ENCODE measurements around the gene HEATR9.
A peak's percentile ranks its signal among the peaks of the same experiment; 100 is the strongest.

The HEATR9 gene

GRCh38 chr17:35864853-35865252, 3.8 kb downstream of the HEATR9 start:
- no peak for DNase-seq

DNA sequence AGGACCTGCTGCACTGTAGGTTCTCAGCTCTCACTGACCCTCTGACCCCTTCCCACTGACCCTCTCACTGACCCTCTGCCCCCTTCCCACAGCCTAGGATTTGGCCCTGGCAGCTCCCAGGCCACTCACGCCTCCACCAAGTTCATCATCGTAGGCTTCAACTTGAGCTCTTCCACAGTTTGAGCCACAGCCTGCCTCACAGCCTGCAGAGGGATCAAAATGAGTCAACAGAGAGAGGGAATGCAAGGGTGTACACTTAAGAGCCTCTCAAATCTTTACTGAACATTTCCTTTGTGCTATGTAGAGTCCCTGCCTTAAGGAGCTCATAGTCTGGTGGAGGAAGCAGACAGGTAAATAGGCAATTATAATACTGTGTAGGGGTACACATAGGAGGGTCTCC, 12.1 kb downstream of the HEATR9 start:
- no peak for DNase-seq

DNA sequence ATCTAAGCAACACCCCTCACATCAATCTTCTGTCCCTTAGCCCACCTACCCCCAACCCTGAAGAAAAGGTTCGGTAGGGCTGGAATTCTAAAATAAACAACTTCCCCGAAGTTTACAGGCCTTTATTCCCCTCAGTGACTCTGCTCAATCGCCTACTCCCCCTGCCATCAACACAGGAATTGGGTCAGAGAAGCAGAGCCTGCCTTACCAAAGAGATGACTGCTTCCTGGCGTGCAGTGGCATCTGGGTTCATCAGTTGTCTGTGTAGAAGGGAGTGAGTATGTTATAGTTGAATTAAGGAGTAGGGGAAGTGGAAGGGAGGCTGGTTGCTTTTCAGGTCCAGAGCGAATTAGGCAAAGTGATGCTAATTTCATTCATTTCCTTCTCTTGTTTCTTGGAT, 12.7 kb downstream of the HEATR9 start:
- DNase-seq: no peak

DNA sequence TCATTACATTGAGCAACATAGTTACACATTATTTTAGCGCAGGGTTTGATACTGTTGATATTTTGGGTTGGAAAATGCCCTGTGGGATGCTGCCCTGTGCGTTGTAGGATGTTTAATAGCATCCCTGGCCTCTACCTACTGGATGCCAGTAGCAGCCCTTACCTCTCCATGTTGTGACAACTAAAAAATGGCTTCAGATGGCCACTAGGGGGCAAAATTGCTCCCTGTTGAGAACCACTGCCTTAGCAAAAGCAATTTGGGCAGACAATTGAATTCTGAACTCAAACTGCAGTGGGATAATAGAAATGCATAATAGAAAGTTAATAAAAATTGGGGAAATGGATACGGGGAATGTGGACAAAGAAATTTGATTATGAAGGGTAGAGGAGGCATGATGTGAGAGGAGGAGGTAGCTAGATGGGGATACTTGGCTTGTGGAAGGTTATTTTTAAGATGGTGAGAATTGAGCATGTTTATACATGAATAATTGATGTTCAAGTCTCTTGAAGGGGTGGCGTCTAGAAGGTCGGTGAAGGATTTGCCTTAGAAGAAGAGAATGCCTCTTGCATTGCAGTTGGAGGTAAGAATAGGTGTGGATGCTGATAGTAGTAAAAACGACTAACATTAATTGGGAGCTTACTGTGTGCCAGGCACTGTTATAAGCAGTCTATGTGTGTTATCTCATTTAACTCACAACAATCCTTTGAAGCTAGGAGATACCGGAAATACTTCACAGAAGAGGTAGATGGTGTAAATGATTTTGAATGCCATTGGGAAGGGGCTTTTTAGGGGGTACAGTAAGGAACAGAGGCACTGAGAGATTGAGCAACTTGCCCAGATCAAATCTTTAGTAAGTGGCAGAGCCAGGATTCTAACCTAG, 19.0 kb downstream of the HEATR9 start:
- peak; percentile 41 for DNase-seq

DNA sequence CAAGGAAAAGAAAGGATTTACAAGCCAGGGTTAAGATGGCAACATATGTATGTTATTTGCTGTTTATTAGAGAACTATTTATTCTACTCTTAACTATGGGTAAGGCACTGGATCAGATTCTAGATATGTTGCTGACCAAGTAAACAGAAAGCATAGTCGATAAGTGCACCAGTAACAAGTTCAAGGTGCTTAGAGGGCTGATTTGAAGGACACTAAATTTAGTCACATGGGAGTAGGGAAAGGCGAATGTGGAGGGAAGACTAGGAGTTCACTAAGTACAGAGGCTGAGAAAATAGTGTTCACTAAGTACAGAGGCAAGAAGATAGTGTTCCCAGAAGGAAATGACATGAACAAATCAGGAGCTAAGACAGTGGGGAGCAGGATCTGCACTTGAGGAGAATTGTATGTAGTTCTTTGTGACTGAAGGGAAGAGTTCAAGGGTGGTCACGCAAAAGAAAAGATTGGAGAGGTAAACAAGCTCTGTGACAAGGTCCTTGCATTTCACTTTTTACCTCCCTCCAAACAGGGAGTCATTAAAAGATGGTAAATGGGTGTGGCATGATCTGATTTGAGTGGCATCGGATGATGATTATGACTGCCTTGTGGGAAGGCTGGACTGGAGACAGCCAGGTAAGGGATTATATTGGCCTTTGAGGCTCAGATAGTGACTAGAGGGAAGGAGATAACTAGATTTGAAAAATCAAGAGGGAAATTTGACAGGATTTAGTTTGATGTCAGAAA, 20.9 kb downstream of the HEATR9 start:
- no peak for DNase-seq

GRCh38 chr17:35847006-35847405, 21.7 kb downstream of the HEATR9 start:
- DNase-seq: no peak

- DNase-seq: no peak
These were observed 22.5 kb downstream of the HEATR9 start for GRCh38 chr17:35846055-35846809.

- no peak for DNase-seq
These were observed 24.1 kb downstream of the HEATR9 start for GRCh38 chr17:35844547-35844946.

DNA sequence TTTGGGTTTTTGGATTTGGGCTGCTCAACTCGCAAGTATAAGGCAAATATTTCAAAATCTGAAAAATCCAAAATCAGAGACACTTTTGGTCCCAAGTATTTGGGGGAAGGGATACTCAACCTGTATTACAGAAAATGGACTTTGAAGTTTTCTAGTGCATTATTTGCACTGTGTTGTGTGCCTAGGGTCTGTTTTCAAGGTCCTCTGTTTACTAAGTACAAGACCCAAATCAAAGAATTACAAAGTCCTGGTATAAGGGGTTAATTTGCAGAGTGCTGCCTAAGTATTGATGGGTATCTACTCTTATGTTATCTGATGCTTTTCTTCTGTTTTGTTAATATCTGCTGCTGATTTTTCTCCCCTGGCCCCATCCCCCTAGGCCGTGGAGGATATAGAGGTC, 25.0 kb downstream of the HEATR9 start:
- DNase-seq: no peak

DNA sequence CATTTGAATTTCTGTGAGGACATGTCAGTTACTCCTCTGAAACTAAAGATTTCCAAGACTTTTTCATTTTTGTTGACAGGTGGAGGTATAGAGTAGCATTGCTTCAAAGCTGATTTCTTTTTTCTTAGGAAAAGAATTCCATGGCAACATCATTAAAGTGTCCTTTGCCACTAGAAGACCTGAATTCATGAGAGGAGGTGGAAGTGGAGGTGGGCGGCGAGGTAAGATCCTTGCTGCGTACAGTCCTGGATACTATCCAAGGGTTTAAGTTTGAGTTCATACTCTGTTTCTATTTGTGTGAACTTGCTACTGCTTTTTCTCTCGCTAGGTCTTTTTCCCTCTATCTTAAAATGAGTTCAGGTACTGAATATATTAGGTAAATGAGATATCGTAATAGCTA, 26.5 kb downstream of the HEATR9 start:
- DNase-seq: no peak

GRCh38 chr17:35841505-35841904, 27.2 kb downstream of the HEATR9 start:
- no peak for DNase-seq

- DNase-seq: no peak
These were observed 27.6 kb downstream of the HEATR9 start for GRCh38 chr17:35841101-35841500.

GRCh38 chr17:35825206-35825605, 43.5 kb downstream of the HEATR9 start:
- DNase-seq: no peak

- no peak for DNase-seq
These were observed 47.4 kb downstream of the HEATR9 start for GRCh38 chr17:35821308-35821707.

DNA sequence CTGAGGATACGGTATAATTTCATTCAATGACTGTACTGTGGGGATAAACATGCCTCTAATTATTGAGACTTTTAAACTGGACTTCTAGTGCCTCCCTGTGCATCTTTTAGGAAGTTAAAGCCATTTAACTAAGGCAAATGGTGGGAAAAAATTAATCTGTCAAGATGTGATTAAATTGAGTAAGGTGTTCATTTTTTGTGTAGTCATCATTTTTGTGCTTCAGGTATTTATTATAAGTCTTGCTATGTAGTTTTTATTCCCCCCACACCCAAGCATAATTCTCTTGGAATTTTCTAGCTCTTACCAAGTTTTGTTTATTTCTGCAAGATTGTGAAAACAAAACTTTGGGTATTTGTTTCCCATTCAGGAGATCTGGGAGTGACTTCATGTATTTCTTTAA, 49.2 kb downstream of the HEATR9 start:
- DNase-seq: no peak

- DNase-seq: no peak
These were observed 51.5 kb downstream of the HEATR9 start for GRCh38 chr17:35817196-35817595.

GRCh38 chr17:35816723-35817122, 52.0 kb downstream of the HEATR9 start:
- no peak for DNase-seq

DNA sequence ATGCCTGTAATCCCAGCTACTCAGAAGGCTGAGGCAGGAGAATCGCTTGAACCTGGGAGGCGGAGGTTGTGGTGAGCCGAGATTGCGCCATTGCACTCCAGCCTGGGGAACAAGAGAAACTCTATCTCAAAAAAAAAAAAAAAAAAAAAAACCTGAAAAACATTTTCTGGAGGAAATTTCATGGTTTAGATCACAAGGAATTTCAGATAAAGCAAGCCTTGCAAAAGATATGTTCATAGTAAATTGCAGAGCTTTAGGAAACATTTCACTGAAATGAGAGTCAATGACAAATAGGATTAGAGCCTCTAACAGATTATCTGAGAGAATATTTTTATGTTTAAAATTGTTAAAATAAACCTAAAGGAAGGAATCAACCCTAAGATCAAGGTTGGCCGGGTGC, 56.2 kb downstream of the HEATR9 start:
- DNase-seq: no peak

GRCh38 chr17:35811759-35812158, 56.9 kb downstream of the HEATR9 start:
- no peak for DNase-seq

GRCh38 chr17:35809855-35810461, 58.7 kb downstream of the HEATR9 start:
- no peak for DNase-seq

- peak; percentile 92 for DNase-seq
These were observed 59.5 kb downstream of the HEATR9 start, which contains the start of gene TAF15 for GRCh38 chr17:35808962-35809854. TSS of gene TAF15 (plus strand) at chr17:35809484. CDS start at chr17:35809570, 86 bp downstream.

All from activated CD4-positive, alpha-beta T cell treated with anti-CD3 and anti-CD28 coated beads, Interleukin-2, amount 50 U/mL, for 1 hour (primary cell).